GM23338 (cell line): ENCODE data around the gene FOCAD. TPM values are rescaled to one million over a fixed set of nuclear protein-coding genes. Genes with fewer than 3 reads are reported as not detected.
A peak's percentile ranks its signal among the peaks of the same experiment; 100 is the strongest.

Experiments
- ATAC-seq: fragments of 200-7000 bp; cut with Tn5 transposase; 3 replicates; pipeline ENCODE4 v1.9.1; 2020
- DNase-seq: peaks from one replicate; pipeline ENCODE4 v3.0.0-alpha.2; 2015; ENCODE audit warnings: low spot score
- H2AFZ ChIP-seq: fragments of 200-600 bp; sonication (generic); 2 replicates; pipeline ENCODE4 v1.8.0; 2016; ENCODE audit warnings: antibody characterized with exemption, mild to moderate bottlenecking, moderate library complexity
- H3F3A ChIP-seq: fragments of 200-600 bp; sonication (generic); replicated peaks from 2 replicates; pipeline ENCODE4 v1.8.0; 2017; ENCODE audit warnings: antibody characterized with exemption, mixed run types, low read depth
- H3K27ac ChIP-seq: fragments of 200-600 bp; sonication (generic); 2 replicates; pipeline ENCODE4 v1.6.1; 2016; ENCODE audit warnings: low read depth
- H3K27me3 ChIP-seq: fragments of 200-600 bp; sonication (generic); 2 replicates; pipeline ENCODE4 v1.8.0; 2016; ENCODE audit warnings: mild to moderate bottlenecking, mixed run types, moderate library complexity; ENCODE audit not compliant: insufficient read depth
- H3K36me3 ChIP-seq: fragments of 200-600 bp; sonication (generic); 2 replicates; pipeline ENCODE4 v1.8.0; 2016; ENCODE audit warnings: mild to moderate bottlenecking; ENCODE audit not compliant: insufficient read depth
- H3K4me1 ChIP-seq: fragments of 200-600 bp; sonication (generic); 2 replicates; pipeline ENCODE4 v1.8.0; 2016; ENCODE audit warnings: mild to moderate bottlenecking, moderate library complexity; ENCODE audit not compliant: insufficient read depth
- H3K4me2 ChIP-seq: fragments of 200-600 bp; sonication (generic); 2 replicates; pipeline ENCODE4 v1.7.1; 2017; ENCODE audit warnings: mixed run types
- H3K4me3 ChIP-seq: fragments of 200-600 bp; sonication (generic); 2 replicates; pipeline ENCODE4 v1.6.1; 2016; ENCODE audit warnings: mixed run types
- H3K79me2 ChIP-seq: fragments of 200-600 bp; sonication (generic); replicated peaks from 2 replicates; pipeline ENCODE4 v1.8.0; 2017; ENCODE audit warnings: mild to moderate bottlenecking; ENCODE audit not compliant: insufficient read depth
- H3K9me2 ChIP-seq: fragments of 200-600 bp; sonication (generic); 2 replicates; pipeline ENCODE4 v1.8.0; 2017; ENCODE audit not compliant: insufficient read depth
- H4K20me1 ChIP-seq: fragments of 200-600 bp; sonication (generic); replicated peaks from 2 replicates; pipeline ENCODE4 v1.8.0; 2017; ENCODE audit warnings: mild to moderate bottlenecking; ENCODE audit not compliant: insufficient read depth
- H3K27ac Mint-ChIP-seq: 2 replicates; pipeline ENCODE4 v1.8.0; 2020; ENCODE audit warnings: inconsistent platforms, mild to moderate bottlenecking, moderate library complexity, mixed read lengths
- H3K27me3 Mint-ChIP-seq: 3 replicates; pipeline ENCODE4 v1.8.0; 2022; ENCODE audit warnings: low read depth, mild to moderate bottlenecking, moderate library complexity, mixed read lengths, inconsistent platforms; ENCODE audit not compliant: insufficient read depth, poor library complexity
- H3K36me3 Mint-ChIP-seq: 3 replicates; pipeline ENCODE4 v1.8.0; 2021; ENCODE audit warnings: low read depth, mild to moderate bottlenecking, inconsistent platforms, moderate library complexity, mixed read lengths
- H3K4me1 Mint-ChIP-seq: 3 replicates; pipeline ENCODE4 v1.8.0; 2020; ENCODE audit warnings: mild to moderate bottlenecking, inconsistent platforms, mixed read lengths
- H3K4me3 Mint-ChIP-seq: 3 replicates; pipeline ENCODE4 v1.8.0; 2021; ENCODE audit warnings: moderate library complexity, mild to moderate bottlenecking, inconsistent platforms, mixed read lengths
- H3K9me3 Mint-ChIP-seq: 3 replicates; pipeline ENCODE4 v1.8.0; 2020; ENCODE audit warnings: moderate library complexity, mild to moderate bottlenecking, inconsistent platforms, mixed read lengths
- NANOG ChIP-seq: IDR thresholded peaks from 2 replicates; pipeline ENCODE4 v1.6.1; 2016; ENCODE audit warnings: antibody characterized with exemption, borderline replicate concordance
- STAT1 ChIP-seq: IDR thresholded peaks from one replicate; pipeline ENCODE4 v1.6.1; 2016; ENCODE audit warnings: antibody characterized with exemption; ENCODE audit not compliant: unreplicated experiment
- polyA plus RNA-seq: library from polyadenylated mRNA; unstranded; fragments of >200 nt; fragmentation: Nextera tagmentation; extraction: Ambion mirVana; gene quantifications from 2 replicates; pipeline ENCODE4 v1.2.1, GENCODE V29; 2016
- total RNA-seq: library from RNA; depleted of rRNA; stranded (reverse); fragments of >200 nt; shearing (Covaris generic); gene quantifications from 2 replicates; pipeline ENCODE4 v1.2.3, GENCODE V29; 2014
- TF ChIP-seq, protein P1 (sequence below), 2 experiments: fragments of 200-600 bp in 1 of 2; sonication (generic) in 1 of 2; conservative IDR thresholded peaks; 2 replicates each; pipeline versions ENCODE4 v1.5.1 to v1.6.1; 2016 to 2017; ENCODE audit warnings: antibody characterized with exemption in 2 of 2, low read depth in 2 of 2, mild to moderate bottlenecking in 2 of 2, moderate library complexity in 1 of 2
- TF ChIP-seq, protein P2 (sequence below): fragments of 250-450 bp; sonication (Bioruptor Pico); IDR thresholded peaks from 2 replicates; pipeline ENCODE4 v1.5.0; 2020; ENCODE audit warnings: mild to moderate bottlenecking, moderate library complexity

Gene FOCAD
- total and polyA plus RNA-seq, 2 experiments from 2014 or later = 13.7 to 66.5 TPM

DNA sequence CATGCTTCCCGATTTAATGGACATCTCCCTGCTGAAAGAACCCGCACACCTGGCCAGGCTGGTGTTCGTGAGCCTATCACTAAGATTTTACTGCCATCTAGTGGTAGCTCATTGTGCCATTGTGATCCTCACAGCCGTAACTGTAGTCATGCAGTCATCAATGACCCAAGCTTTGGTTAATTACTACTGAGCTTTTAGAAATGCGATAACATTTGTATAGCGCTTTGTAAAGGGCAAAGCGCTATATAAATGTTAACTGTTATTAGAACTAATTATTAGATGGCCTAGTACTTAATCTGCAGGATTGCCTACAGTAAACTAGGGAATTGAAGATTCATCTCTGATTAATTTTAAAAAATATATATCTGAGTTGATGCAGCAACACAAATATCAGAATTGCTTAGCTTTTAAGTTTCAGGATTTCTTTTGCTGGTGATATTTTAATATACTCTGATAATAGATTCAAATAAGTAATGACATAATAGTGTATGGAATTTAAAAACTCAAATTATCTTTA is 257.2 kb downstream of the FOCAD start:
- peaks cover 11% of the 10 kb centered on the region for H3K36me3 Mint-ChIP-seq

More for the DNA sequence above, 257.2 kb downstream of the FOCAD start:
- Mint-ChIP-seq H3K9me3 (no peaks in the 10 kb centered on the region; the same call in 2 of the 3 replicates), H3K27ac (no peak overlapping the region), H3K4me3 (no peak overlapping the region), H3K27me3 (no peaks in the 10 kb centered on the region), H3K4me1 (peaks cover 19% of the 10 kb centered on the region; the same call in 2 of the 3 replicates)
- no peak overlapping the region for H3K4me3 ChIP-seq
- DNase-seq (peak; percentile 98), ATAC-seq (peak; percentile 100)
- no peaks in the 10 kb centered on the region for H3F3A ChIP-seq
- no peaks in the 10 kb centered on the region for H3K79me2 ChIP-seq
- H3K36me3 ChIP-seq = no peaks in the 10 kb centered on the region
- H3K27ac ChIP-seq = no peak overlapping the region
- no peaks in the 10 kb centered on the region for H4K20me1 ChIP-seq
- H2AFZ ChIP-seq = no peak overlapping the region
- H3K4me2 ChIP-seq = no peak overlapping the region
- TF ChIP-seq NANOG (no peak), STAT1 (no peak)
- TF ChIP-seq, protein P1, sequence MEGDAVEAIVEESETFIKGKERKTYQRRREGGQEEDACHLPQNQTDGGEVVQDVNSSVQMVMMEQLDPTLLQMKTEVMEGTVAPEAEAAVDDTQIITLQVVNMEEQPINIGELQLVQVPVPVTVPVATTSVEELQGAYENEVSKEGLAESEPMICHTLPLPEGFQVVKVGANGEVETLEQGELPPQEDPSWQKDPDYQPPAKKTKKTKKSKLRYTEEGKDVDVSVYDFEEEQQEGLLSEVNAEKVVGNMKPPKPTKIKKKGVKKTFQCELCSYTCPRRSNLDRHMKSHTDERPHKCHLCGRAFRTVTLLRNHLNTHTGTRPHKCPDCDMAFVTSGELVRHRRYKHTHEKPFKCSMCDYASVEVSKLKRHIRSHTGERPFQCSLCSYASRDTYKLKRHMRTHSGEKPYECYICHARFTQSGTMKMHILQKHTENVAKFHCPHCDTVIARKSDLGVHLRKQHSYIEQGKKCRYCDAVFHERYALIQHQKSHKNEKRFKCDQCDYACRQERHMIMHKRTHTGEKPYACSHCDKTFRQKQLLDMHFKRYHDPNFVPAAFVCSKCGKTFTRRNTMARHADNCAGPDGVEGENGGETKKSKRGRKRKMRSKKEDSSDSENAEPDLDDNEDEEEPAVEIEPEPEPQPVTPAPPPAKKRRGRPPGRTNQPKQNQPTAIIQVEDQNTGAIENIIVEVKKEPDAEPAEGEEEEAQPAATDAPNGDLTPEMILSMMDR (conservative IDR thresholded peaks at IDR 0.05; ENCODE audit: low read depth in 2 of 2) = peak; percentile 92 to 96
- TF ChIP-seq, protein P2, sequence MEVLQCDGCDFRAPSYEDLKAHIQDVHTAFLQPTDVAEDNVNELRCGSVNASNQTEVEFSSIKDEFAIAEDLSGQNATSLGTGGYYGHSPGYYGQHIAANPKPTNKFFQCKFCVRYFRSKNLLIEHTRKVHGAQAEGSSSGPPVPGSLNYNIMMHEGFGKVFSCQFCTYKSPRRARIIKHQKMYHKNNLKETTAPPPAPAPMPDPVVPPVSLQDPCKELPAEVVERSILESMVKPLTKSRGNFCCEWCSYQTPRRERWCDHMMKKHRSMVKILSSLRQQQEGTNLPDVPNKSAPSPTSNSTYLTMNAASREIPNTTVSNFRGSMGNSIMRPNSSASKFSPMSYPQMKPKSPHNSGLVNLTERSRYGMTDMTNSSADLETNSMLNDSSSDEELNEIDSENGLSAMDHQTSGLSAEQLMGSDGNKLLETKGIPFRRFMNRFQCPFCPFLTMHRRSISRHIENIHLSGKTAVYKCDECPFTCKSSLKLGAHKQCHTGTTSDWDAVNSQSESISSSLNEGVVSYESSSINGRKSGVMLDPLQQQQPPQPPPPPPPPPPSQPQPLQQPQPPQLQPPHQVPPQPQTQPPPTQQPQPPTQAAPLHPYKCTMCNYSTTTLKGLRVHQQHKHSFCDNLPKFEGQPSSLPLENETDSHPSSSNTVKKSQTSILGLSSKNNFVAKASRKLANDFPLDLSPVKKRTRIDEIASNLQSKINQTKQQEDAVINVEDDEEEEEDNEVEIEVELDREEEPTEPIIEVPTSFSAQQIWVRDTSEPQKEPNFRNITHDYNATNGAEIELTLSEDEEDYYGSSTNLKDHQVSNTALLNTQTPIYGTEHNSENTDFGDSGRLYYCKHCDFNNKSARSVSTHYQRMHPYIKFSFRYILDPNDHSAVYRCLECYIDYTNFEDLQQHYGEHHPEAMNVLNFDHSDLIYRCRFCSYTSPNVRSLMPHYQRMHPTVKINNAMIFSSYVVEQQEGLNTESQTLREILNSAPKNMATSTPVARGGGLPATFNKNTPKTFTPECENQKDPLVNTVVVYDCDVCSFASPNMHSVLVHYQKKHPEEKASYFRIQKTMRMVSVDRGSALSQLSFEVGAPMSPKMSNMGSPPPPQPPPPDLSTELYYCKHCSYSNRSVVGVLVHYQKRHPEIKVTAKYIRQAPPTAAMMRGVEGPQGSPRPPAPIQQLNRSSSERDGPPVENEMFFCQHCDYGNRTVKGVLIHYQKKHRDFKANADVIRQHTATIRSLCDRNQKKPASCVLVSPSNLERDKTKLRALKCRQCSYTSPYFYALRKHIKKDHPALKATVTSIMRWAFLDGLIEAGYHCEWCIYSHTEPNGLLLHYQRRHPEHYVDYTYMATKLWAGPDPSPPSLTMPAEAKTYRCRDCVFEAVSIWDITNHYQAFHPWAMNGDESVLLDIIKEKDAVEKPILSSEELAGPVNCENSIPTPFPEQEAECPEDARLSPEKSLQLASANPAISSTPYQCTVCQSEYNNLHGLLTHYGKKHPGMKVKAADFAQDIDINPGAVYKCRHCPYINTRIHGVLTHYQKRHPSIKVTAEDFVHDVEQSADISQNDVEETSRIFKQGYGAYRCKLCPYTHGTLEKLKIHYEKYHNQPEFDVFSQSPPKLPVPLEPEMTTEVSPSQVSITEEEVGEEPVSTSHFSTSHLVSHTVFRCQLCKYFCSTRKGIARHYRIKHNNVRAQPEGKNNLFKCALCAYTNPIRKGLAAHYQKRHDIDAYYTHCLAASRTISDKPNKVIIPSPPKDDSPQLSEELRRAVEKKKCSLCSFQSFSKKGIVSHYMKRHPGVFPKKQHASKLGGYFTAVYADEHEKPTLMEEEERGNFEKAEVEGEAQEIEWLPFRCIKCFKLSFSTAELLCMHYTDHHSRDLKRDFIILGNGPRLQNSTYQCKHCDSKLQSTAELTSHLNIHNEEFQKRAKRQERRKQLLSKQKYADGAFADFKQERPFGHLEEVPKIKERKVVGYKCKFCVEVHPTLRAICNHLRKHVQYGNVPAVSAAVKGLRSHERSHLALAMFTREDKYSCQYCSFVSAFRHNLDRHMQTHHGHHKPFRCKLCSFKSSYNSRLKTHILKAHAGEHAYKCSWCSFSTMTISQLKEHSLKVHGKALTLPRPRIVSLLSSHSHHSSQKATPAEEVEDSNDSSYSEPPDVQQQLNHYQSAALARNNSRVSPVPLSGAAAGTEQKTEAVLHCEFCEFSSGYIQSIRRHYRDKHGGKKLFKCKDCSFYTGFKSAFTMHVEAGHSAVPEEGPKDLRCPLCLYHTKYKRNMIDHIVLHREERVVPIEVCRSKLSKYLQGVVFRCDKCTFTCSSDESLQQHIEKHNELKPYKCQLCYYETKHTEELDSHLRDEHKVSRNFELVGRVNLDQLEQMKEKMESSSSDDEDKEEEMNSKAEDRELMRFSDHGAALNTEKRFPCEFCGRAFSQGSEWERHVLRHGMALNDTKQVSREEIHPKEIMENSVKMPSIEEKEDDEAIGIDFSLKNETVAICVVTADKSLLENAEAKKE (CRISPR knock-in tag) = no peak
- H3K4me1 ChIP-seq = no peaks in the 10 kb centered on the region
- no peaks in the 10 kb centered on the region for H3K27me3 ChIP-seq
- no peaks in the 10 kb centered on the region for H3K9me2 ChIP-seq
